Kidney capillary endothelial cell (primary cell): ENCODE data around the gene UAP1L1.
"Not testable (repeated sequence)": the region's sequence is repeated elsewhere in the genome, so short reads cannot be mapped to it uniquely, and the experiment has no call there.

Experiments used
- DNase-seq: peaks from one replicate; pipeline ENCODE4 v3.0.0-alpha.2; 2018; ENCODE audit warnings: low spot score

UAP1L1 gene

GRCh38 chr9:137115394-137116026 is 38.2 kb downstream of the UAP1L1 start:
- no peak for DNase-seq

- no peak for DNase-seq
Measured at GRCh38 chr9:137116027-137116507, 38.8 kb downstream of the UAP1L1 start.

GRCh38 chr9:137116728-137117127 is 39.4 kb downstream of the UAP1L1 start:
- no peak for DNase-seq

GRCh38 chr9:137117269-137117731 is 40.0 kb downstream of the UAP1L1 start:
- no peak for DNase-seq

GRCh38 chr9:137118092-137118603 is 40.8 kb downstream of the UAP1L1 start:
- not testable (repeated sequence) for DNase-seq

GRCh38 chr9:137121927-137122795 is 44.8 kb downstream of the UAP1L1 start:
- DNase-seq = not testable (repeated sequence)

- DNase-seq = not testable (repeated sequence)
Measured at GRCh38 chr9:137122796-137123467, 45.6 kb downstream of the UAP1L1 start.

GRCh38 chr9:137123468-137123837 is 46.1 kb downstream of the UAP1L1 start:
- DNase-seq = no peak

- DNase-seq = not testable (repeated sequence)
Measured at GRCh38 chr9:137123952-137124462, 46.7 kb downstream of the UAP1L1 start.

- peak; percentile 22 for DNase-seq
Measured at GRCh38 chr9:137126786-137127185, 49.5 kb downstream of the UAP1L1 start.

GRCh38 chr9:137127301-137128157 is 50.2 kb downstream of the UAP1L1 start:
- DNase-seq = peak; percentile 26

- DNase-seq = no peak
Measured at GRCh38 chr9:137128158-137128861, 51.0 kb downstream of the UAP1L1 start.

- DNase-seq = no peak
Measured at GRCh38 chr9:137128862-137129455, 51.6 kb downstream of the UAP1L1 start.

- DNase-seq = peak; percentile 83
Measured at GRCh38 chr9:137129456-137130175, 52.3 kb downstream of the UAP1L1 start.

GRCh38 chr9:137130176-137130755 is 52.9 kb downstream of the UAP1L1 start:
- DNase-seq = no peak
